ENCODE results near the gene DDX11. TPM values are rescaled to one million over a fixed set of nuclear protein-coding genes. Genes with fewer than 3 reads are reported as not detected.
A peak's percentile ranks its signal among the peaks of the same experiment; 100 is the strongest.

The DDX11 gene
- total RNA-seq, 1 experiment from 2014 or later = 136 TPM

GRCh38 chr12:31033681-31034080, 40.0 kb upstream of the DDX11 start:
- H3K27me3 ChIP-seq (ENCODE audit: insufficient read depth, low read length) = no peaks in the 10 kb centered on the region
- no peak for ATAC-seq

GRCh38 chr12:31034372-31034771, 39.3 kb upstream of the DDX11 start:
- Histone ChIP-seq H3K4me1 (ENCODE audit: control insufficient read depth in 1 of 2, insufficient read depth in 2 of 2, low read length in 2 of 2) (peaks cover 24 to 34% of the 10 kb centered on the region in 2 experiments), H3K9ac (ENCODE audit: low read length) (no peak overlapping the region), H3K27ac (ENCODE audit: low read depth, low read length) (no peak overlapping the region), H2AFZ (ENCODE audit: low read depth, low read length, poor library complexity, severe bottlenecking) (no peak overlapping the region), H3K36me3 (ENCODE audit: control insufficient read depth in 1 of 2, insufficient read depth in 2 of 2, low read length in 2 of 2) (no peaks in the 10 kb centered on the region), H3K27me3 (ENCODE audit: insufficient read depth, low read length) (no peaks in the 10 kb centered on the region), H3K4me2 (ENCODE audit: low read length) (peak overlapping the region; percentile 26; the same call in 1 of the 2 replicates), H3K79me2 (ENCODE audit: insufficient read depth, low read length) (no peaks in the 10 kb centered on the region), H3K9me2 (ENCODE audit: insufficient read depth) (no peaks in the 10 kb centered on the region), H4K20me1 (ENCODE audit: insufficient read depth) (no peaks in the 10 kb centered on the region), H3K9me3 (ENCODE audit: control insufficient read depth in 1 of 2, insufficient read depth in 1 of 2, low read depth in 1 of 2, low read length in 2 of 2) (no peaks in the 10 kb centered on the region), H3K4me3 (replicated peaks in 1 of 2; ENCODE audit: low read depth in 1 of 2, low read length in 2 of 2) (no peak overlapping the region)
- DNase-seq (ENCODE audit: low read depth, low spot score) (peak; percentile 21), ATAC-seq (peak; percentile 71)
- CTCF ChIA-PET = no interaction called here
- POLR2A ChIA-PET = no interaction called here
- BruUV-seq (replicated peaks) = no TSS peak
- RAD21 ChIA-PET (ENCODE audit: low non-redundant PET in 1 of 2, low total read pairs in 2 of 2, uncharacterized antibody in 2 of 2, unreplicated experiment in 2 of 2) = no interaction called here
- intact Hi-C loops (cut with micrococcal nuclease) = no loop called here
- no peak for TF ChIP-seq CBX3 (IDR thresholded peaks at IDR 0.05; ENCODE audit: low read depth)
- no peak for TF ChIP-seq ZBTB33 (IDR thresholded peaks at IDR 0.05; ENCODE audit: extremely low read depth, insufficient replicate concordance, low read length)
- no peak for TF ChIP-seq YY1 (IDR thresholded peaks at IDR 0.05; ENCODE audit: extremely low read depth, insufficient replicate concordance, low read depth, low read length)
- no peak for TF ChIP-seq RAD21 (IDR thresholded peaks at IDR 0.05; ENCODE audit: low read depth)
- no peak for TF ChIP-seq ELF1 (IDR thresholded peaks at IDR 0.05; ENCODE audit: borderline replicate concordance, low read depth)
- TF ChIP-seq ZNF274 (IDR thresholded peaks at IDR 0.05; ENCODE audit: low read depth, low read length) = no peak
- no peak for TF ChIP-seq ZFX (IDR thresholded peaks at IDR 0.05)
- no peak for TF ChIP-seq SP1 (IDR thresholded peaks at IDR 0.05; ENCODE audit: low read depth)
- TF ChIP-seq, protein P1, sequence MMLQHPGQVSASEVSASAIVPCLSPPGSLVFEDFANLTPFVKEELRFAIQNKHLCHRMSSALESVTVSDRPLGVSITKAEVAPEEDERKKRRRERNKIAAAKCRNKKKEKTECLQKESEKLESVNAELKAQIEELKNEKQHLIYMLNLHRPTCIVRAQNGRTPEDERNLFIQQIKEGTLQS (IDR thresholded peaks at IDR 0.05) = no peak
- TF ChIP-seq, protein P2, sequence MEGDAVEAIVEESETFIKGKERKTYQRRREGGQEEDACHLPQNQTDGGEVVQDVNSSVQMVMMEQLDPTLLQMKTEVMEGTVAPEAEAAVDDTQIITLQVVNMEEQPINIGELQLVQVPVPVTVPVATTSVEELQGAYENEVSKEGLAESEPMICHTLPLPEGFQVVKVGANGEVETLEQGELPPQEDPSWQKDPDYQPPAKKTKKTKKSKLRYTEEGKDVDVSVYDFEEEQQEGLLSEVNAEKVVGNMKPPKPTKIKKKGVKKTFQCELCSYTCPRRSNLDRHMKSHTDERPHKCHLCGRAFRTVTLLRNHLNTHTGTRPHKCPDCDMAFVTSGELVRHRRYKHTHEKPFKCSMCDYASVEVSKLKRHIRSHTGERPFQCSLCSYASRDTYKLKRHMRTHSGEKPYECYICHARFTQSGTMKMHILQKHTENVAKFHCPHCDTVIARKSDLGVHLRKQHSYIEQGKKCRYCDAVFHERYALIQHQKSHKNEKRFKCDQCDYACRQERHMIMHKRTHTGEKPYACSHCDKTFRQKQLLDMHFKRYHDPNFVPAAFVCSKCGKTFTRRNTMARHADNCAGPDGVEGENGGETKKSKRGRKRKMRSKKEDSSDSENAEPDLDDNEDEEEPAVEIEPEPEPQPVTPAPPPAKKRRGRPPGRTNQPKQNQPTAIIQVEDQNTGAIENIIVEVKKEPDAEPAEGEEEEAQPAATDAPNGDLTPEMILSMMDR (IDR thresholded peaks at IDR 0.05 in 2 of 3, conservative IDR thresholded peaks at IDR 0.05 in 1 of 3; ENCODE audit: borderline replicate concordance in 1 of 3, insufficient read depth in 1 of 3, low read depth in 2 of 3, low read length in 2 of 3) = no peak
- no peak for TF ChIP-seq POLR2A (IDR thresholded peaks at IDR 0.05; ENCODE audit: borderline replicate concordance, extremely low read depth, insufficient read depth, insufficient read length)

More at GRCh38 chr12:31033681-31034080, 40.0 kb upstream of the DDX11 start:
- no peak overlapping the region for H3K27ac ChIP-seq (ENCODE audit: low read depth, low read length)
- H3K36me3 ChIP-seq (ENCODE audit: control insufficient read depth in 1 of 2, insufficient read depth in 2 of 2, low read length in 2 of 2) = no peaks in the 10 kb centered on the region
- peaks cover 24 to 34% of the 10 kb centered on the region in 2 experiments for H3K4me1 ChIP-seq (ENCODE audit: control insufficient read depth in 1 of 2, insufficient read depth in 2 of 2, low read length in 2 of 2)
- no peaks in the 10 kb centered on the region for H3K9me3 ChIP-seq (ENCODE audit: control insufficient read depth in 1 of 2, insufficient read depth in 1 of 2, low read depth in 1 of 2, low read length in 2 of 2)
- ChIA-PET RAD21 (ENCODE audit: low non-redundant PET in 1 of 2, low total read pairs in 2 of 2, uncharacterized antibody in 2 of 2, unreplicated experiment in 2 of 2) (no interaction called here), CTCF (no interaction called here), POLR2A (no interaction called here)
- no peaks in the 10 kb centered on the region for H4K20me1 ChIP-seq (ENCODE audit: insufficient read depth)
- no TSS peak for BruUV-seq (replicated peaks)
- intact Hi-C loops (cut with micrococcal nuclease) = no loop called here
- H3K9me2 ChIP-seq (ENCODE audit: insufficient read depth) = no peaks in the 10 kb centered on the region
- H2AFZ ChIP-seq (ENCODE audit: low read depth, low read length, poor library complexity, severe bottlenecking) = no peak overlapping the region
- H3K9ac ChIP-seq (ENCODE audit: low read length) = no peak overlapping the region
- no peak overlapping the region for H3K4me3 ChIP-seq (replicated peaks in 1 of 2; ENCODE audit: low read depth in 1 of 2, low read length in 2 of 2)
- no peak for DNase-seq (ENCODE audit: low read depth, low spot score)
- H3K79me2 ChIP-seq (ENCODE audit: insufficient read depth, low read length) = no peaks in the 10 kb centered on the region
- H3K4me2 ChIP-seq (ENCODE audit: low read length) = peak overlapping the region; percentile 26; the same call in 1 of the 2 replicates
- TF ChIP-seq, protein P2 (IDR thresholded peaks at IDR 0.05 in 2 of 3, conservative IDR thresholded peaks at IDR 0.05 in 1 of 3; ENCODE audit: borderline replicate concordance in 1 of 3, insufficient read depth in 1 of 3, low read depth in 2 of 3, low read length in 2 of 3) = no peak
- TF ChIP-seq POLR2A (IDR thresholded peaks at IDR 0.05; ENCODE audit: borderline replicate concordance, extremely low read depth, insufficient read depth, insufficient read length) = no peak
